Activated CD8-positive, alpha-beta memory T cell treated with anti-CD3 and anti-CD28 coated beads, Interleukin-2, amount 50 U/mL, for 24 hours (primary cell): ENCODE measurements around the gene ALPK3.
"Not testable (repeated sequence)": the region's sequence is repeated elsewhere in the genome, so short reads cannot be mapped to it uniquely, and the experiment has no call there.

Source experiments
- DNase-seq: peaks from one replicate; pipeline ENCODE4 v3.0.0-alpha.2; 2020; ENCODE audit errors: extremely low read depth

Gene ALPK3

GRCh38 chr15:84873997-84874396, 56.8 kb downstream of the ALPK3 start:
- no peak for DNase-seq

GRCh38 chr15:84874981-84875699, 58.0 kb downstream of the ALPK3 start:
- no peak for DNase-seq

GRCh38 chr15:84876269-84876668, 59.1 kb downstream of the ALPK3 start:
- DNase-seq, result no peak

GRCh38 chr15:84877701-84878100, 60.5 kb downstream of the ALPK3 start:
- not testable (repeated sequence) for DNase-seq

- DNase-seq, result peak; percentile 18
Measured at GRCh38 chr15:84878504-84878903, 61.3 kb downstream of the ALPK3 start.

DNA sequence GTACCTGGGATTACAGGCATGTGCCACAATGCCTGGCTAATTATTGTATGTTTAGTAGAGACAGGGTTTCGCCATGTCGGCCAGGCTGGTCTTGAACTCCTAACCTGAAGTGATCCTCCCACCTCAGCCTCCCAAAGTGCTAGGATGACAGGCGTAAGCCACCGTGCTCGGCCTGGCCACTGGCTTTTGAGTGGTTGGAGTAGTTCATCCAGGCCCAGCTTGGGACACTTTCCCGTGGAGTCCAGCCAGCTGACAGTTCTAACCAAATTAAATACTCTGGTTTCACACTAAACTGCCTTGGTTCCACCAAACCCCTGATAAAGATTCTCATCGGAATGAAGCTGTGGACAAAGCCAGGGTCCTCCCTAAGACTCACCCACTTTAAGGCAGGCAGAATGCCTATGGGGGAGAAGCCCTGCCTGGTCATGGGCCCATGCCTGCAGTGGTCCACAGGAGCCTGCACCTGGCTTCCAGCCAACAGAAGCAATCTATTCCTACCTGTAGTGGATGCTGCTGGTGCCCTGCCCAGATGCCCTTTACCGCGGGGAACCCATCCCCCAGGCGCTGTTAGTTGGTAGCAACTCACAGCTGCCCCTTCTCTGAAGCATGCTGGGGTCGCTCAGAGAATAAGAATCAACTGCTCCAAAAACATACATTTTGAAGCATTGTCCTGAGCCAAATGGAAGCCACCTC, 62.1 kb downstream of the ALPK3 start:
- no peak for DNase-seq

GRCh38 chr15:84880007-84880406, 62.9 kb downstream of the ALPK3 start:
- DNase-seq, result no peak

DNA sequence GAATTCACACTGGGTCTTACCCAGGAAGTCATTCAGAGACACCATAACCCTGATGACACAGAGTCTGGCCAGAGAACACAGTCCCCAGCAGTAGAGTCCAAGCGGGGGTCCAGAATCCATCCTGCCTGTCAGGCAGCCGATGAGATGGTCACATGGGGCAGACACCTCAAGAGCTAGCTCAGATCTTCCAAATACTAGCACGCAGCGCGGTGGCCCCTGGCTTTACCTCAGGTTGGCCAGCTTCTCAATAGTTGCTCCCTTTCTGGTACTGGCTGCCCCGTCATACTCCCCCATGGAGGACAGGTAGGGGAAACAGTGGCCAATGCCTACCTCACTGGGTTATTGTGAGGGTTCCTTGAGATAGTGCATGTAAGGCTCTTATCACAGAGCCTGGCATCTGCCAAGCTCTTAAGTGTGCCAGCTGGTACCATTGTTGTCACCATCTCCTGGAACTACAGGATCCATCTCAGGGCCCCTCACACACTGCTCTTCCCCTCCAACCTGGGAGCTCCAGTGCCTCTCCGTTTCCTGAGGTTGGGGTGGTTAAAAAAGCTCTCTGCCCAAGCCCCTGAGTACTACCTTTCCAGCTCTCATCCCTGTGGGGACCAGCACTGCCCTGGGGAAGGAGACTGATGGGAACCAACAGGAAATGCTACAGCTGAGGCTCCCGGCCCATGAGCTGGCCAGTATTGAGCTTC, 63.8 kb downstream of the ALPK3 start:
- DNase-seq, result no peak

GRCh38 chr15:84881520-84881830, 64.3 kb downstream of the ALPK3 start:
- no peak for DNase-seq

- no peak for DNase-seq
Measured at GRCh38 chr15:84883466-84883865, 66.3 kb downstream of the ALPK3 start.

DNA sequence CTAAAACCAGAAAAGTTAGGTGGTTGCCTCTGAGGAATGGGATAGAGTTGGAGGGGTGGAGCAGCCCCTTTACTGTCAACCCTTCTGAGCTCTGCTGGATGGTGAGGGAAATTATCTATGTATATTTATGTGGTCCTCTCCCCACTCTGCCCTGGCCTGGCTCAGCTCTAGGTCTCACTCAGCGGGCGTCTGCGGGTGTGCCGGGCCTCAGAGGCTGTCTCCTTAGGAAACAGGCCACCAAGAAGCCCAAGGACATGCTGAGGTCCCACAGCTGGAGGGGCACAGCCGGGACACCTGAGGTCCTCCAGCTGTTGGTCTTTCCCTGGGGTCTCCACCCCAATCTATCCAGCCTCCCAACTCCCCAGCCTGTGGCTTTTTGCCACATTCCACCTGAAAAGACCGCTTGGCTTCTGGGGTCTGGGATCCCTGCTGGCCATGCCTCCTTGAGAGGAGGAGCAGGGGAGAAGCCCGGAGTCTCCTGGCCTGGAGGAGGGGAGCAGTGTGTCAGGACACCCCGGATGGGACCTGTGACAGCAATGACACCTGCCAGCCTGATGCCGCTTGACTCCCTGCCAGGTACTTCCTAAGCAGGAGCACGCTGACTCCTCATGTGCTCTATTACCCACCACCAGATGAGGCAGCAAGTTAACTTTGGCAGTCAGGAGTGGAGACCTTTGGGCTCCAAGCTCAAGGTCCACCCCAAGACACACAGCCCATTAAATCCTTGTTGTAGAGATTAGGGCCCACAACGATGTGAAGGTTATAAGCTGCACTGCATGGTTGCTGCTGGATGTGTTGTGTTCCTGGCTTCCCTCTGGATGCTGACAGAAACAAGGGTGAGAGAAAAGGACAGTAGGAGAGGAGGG, 67.0 kb downstream of the ALPK3 start, which contains the start of gene SLC28A1:
Gene SLC28A1, plus strand, starts transcription at position 747 of the 866 bp plus-strand sequence. CDS start 3,099 bp downstream, outside the sequence.
- no peak for DNase-seq

DNA sequence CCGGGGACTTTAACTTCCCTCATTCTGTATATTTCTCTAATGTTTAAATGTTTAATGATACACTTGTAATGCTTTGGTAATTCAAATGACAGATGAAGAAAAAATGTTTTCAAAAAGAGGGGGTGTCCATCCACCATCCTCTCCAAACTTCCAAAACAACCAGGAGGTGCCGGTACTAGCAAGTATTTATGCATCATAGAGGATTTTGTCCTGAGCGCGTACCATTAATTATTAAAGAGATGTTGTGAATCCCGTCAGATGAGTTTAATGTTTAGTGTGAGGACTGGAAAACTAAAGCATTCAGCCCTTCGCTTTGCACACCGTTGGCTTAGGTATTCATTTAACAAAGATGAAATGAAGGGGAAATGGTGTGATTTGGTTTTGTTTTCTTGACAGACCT, 68.6 kb downstream of the ALPK3 start:
- DNase-seq, result no peak

DNA sequence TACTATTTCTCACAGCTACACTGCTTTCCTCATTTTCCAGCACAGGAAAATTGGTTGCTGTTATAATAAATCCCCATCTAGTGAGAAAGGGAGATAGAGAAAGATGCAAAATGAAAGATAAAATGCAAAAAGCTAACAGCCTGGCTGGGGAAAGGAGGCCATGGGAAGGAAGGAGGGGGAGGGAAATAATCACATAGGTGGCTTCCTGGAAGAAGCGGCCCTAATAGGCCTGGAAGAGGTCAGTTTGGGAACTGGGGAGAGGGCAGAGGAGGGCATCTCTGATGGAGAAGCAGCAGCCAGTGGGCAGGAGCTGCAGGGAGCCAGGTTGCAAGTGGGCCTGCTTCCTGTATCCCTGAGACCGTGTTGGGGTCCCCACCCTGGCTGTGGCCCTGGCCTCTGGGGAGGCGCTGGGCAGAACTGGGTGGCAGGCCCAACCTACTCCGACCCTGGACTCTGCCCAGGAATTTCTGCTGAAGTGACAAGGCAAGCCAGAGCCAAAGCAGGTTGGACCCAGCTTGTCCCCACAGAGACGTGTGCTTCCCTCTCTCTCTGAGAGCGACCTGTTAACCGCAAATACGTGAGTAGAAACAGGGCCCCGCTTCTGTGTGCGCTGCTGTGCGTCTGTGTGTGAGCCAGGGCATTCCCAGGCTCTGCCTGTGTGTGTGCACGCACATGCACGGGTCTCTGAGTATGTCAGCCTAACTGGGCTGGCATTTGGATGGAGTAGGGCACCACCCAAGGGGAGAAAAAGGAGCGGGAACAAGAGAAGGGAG, 69.2 kb downstream of the ALPK3 start:
- DNase-seq, result no peak

- DNase-seq, result no peak
Measured at GRCh38 chr15:84886984-84887299, 69.8 kb downstream of the ALPK3 start.

- DNase-seq, result no peak
Measured at GRCh38 chr15:84887938-84888337, 70.8 kb downstream of the ALPK3 start.

- DNase-seq, result no peak
Measured at GRCh38 chr15:84888639-84889038, 71.5 kb downstream of the ALPK3 start.

DNA sequence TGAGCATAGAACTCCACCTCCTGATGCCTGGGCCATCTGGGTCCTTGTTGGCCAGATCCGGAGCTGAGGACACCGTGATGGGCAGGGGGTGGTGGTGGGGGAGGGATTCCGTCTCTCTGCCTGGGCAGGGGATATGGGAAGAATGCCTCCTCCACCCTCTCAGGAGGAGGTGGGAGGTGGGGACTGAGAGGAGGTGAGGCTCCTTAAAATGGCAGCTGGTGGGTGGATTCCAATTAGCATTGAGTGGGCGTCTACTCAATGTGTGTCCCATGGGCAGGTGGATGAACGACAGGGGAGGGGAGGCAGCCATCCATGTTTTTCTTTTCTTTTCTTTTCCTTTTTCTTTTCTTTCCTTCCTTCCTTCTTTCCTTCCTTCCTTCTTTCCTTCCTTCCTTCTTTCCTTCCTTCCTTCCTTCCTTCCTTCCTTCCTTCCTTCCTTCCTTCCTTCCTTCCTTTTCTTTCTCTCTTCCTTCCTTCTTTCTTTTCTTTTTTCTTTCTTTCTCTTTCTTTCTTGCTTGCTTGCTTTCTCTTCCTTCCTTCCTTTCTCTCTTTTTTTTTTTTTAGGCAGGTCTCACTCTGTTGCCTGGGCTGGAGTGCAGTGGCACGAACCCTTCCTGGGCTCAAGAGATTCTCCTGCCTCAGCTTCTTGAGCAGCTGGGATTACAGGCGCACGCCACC, 72.3 kb downstream of the ALPK3 start:
- no peak for DNase-seq

DNA sequence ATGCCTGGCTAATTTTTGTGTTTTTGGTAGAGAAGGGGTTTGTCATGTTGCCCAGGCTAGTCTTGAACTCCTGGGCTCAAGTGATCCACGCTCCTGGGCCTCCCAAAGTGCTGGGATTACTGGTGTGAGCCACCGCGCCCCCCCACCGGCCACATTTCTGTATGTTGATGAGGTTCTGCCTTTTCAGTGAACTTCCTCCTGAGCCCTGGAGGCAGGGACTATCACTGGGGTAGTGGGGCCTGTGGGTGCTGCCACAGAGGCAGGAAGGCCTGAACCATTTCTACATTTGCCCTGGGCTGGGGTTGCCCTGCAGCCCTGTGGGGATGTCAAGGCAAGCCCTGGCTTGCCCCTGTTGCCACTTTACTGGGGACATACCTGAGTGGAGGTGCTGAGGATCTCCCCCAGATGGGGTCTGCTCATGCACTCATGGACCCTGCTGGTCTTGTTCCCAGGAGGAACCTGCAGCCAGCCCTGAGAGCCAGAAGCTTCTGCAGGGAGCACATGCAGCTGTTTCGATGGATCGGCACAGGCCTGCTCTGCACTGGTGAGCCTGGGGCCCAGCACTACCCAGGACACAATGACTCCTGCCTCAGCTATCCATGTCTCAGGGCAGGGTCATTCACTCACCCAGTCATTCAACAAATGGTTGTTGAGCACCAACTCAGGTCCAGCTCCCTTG, 73.0 kb downstream of the ALPK3 start:
- DNase-seq, result no peak

DNA sequence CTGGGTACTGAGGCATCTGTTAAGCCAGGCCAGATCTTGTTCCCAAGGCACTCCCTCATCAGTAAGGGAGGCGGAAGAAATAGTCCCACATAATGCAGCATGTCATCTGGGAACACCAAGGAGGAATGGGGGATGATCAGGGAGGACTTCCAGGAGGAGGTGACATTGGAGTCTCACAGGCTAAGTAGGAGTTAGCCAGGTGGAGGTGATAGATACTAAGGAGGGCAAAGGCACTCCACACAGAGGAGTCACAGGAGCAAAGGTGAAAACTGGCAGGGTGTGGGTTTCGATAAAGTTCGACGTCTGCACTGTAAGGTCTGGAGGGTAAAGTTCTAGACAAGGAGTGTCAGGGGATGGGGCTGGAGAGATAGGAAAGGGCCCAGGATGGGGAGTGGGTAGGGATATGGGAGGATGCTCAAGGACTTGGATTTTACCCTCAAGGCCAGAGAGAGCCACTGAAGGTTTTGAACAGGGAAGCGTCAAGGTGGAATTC, 73.6 kb downstream of the ALPK3 start:
- no peak for DNase-seq

GRCh38 chr15:84891339-84891738, 74.2 kb downstream of the ALPK3 start:
- DNase-seq, result no peak
